Activated CD8-positive, alpha-beta memory T cell treated with anti-CD3 and anti-CD28 coated beads, Interleukin-2, amount 50 U/mL, for 24 hours (primary cell): Measurements from ENCODE around the gene CHIC2.

Experiments used
- DNase-seq: peaks from one replicate; pipeline ENCODE4 v3.0.0-alpha.2; 2020; ENCODE audit errors: extremely low read depth

Gene CHIC2

GRCh38 chr4:54005475-54005874, 58.9 kb downstream of the CHIC2 start:
- DNase-seq: no peak

- no peak for DNase-seq
Measured at GRCh38 chr4:54004463-54004862, 59.9 kb downstream of the CHIC2 start.

- DNase-seq: no peak
Measured at GRCh38 chr4:54001668-54002365, 62.6 kb downstream of the CHIC2 start.

- DNase-seq: no peak
Measured at GRCh38 chr4:53997898-53998297, 66.5 kb downstream of the CHIC2 start.

GRCh38 chr4:53994382-53995102, 69.9 kb downstream of the CHIC2 start:
- no peak for DNase-seq

GRCh38 chr4:53992785-53993184, 71.6 kb downstream of the CHIC2 start:
- no peak for DNase-seq

- no peak for DNase-seq
Measured at GRCh38 chr4:53991821-53992220, 72.6 kb downstream of the CHIC2 start.

- no peak for DNase-seq
Measured at GRCh38 chr4:53990641-53991040, 73.8 kb downstream of the CHIC2 start.

GRCh38 chr4:53987761-53988171, 76.6 kb downstream of the CHIC2 start:
- no peak for DNase-seq

- no peak for DNase-seq
Measured at GRCh38 chr4:53986062-53986461, 78.3 kb downstream of the CHIC2 start.

GRCh38 chr4:53981567-53981966, 82.8 kb downstream of the CHIC2 start:
- DNase-seq: no peak

GRCh38 chr4:53981066-53981465, 83.3 kb downstream of the CHIC2 start:
- no peak for DNase-seq

- no peak for DNase-seq
Measured at GRCh38 chr4:53974561-53974960, 89.8 kb downstream of the CHIC2 start.

GRCh38 chr4:53967986-53968385, 96.4 kb downstream of the CHIC2 start:
- no peak for DNase-seq

- no peak for DNase-seq
Measured at GRCh38 chr4:53963781-53964180, 100.6 kb downstream of the CHIC2 start.

GRCh38 chr4:53963336-53963735, 101.1 kb downstream of the CHIC2 start:
- no peak for DNase-seq

GRCh38 chr4:53962516-53963225, 101.7 kb downstream of the CHIC2 start:
- DNase-seq: no peak

- no peak for DNase-seq
Measured at GRCh38 chr4:53961351-53961750, 103.1 kb downstream of the CHIC2 start.

GRCh38 chr4:53960843-53961242, 103.6 kb downstream of the CHIC2 start:
- no peak for DNase-seq
